MCF 10A (cell line): Measurements from ENCODE around the gene CLCNKB. TPM values are rescaled to one million over a fixed set of nuclear protein-coding genes. Genes with fewer than 3 reads are reported as not detected.

Experiments
- BruUV-seq: library from RNA; stranded (reverse); fragments of 400-500 nt; replicated peaks from 2 replicates; lab custom pipeline; 2021; lab: Mats Ljungman, UMichigan
- CTCF ChIA-PET: fragments of 300-600 bp; sonication (Branson Sonifier 250); formaldehyde crosslinking; extraction: SDS; loops from one replicate; lab custom pipeline; 2021; ENCODE audit warnings: antibody characterized with exemption, inconsistent platforms; lab: Yijun Ruan, JAX
- POLR2A ChIA-PET: fragments of 300-600, 350-650 bp; sonication (Branson Sonifier 250); formaldehyde crosslinking; extraction: SDS; loops from one replicate; lab custom pipeline; 2020; ENCODE audit warnings: antibody characterized with exemption, inconsistent platforms; lab: Yijun Ruan, JAX
- DNase-seq: peaks from one replicate; pipeline ENCODE4 v3.0.0-alpha.2; 2018; ENCODE audit not compliant: unreplicated experiment
- H3K27ac Mint-ChIP-seq: one replicate; pipeline ENCODE4 v1.8.0; 2022; ENCODE audit warnings: mild to moderate bottlenecking, low read depth, mixed read lengths; ENCODE audit not compliant: unreplicated experiment
- H3K27me3 Mint-ChIP-seq: one replicate; pipeline ENCODE4 v1.8.0; 2022; ENCODE audit warnings: mixed read lengths; ENCODE audit not compliant: insufficient read depth, unreplicated experiment
- H3K36me3 Mint-ChIP-seq: one replicate; pipeline ENCODE4 v1.8.0; 2022; ENCODE audit warnings: mild to moderate bottlenecking, moderate library complexity, mixed read lengths; ENCODE audit not compliant: insufficient read depth, unreplicated experiment
- H3K4me1 Mint-ChIP-seq: one replicate; pipeline ENCODE4 v1.8.0; 2022; ENCODE audit warnings: mixed read lengths; ENCODE audit not compliant: insufficient read depth, unreplicated experiment
- H3K4me3 Mint-ChIP-seq: one replicate; pipeline ENCODE4 v1.8.0; 2022; ENCODE audit warnings: mild to moderate bottlenecking, moderate library complexity, mixed read lengths; ENCODE audit not compliant: unreplicated experiment
- H3K9me3 Mint-ChIP-seq: one replicate; pipeline ENCODE4 v1.8.0; 2022; ENCODE audit warnings: mixed read lengths; ENCODE audit not compliant: unreplicated experiment
- CTCF ChIP-seq: fragments of 200-600 bp; IDR thresholded peaks from one replicate; pipeline ENCODE4 v1.8.0; 2022; ENCODE audit warnings: antibody characterized with exemption, mild to moderate bottlenecking; ENCODE audit not compliant: unreplicated experiment
- intact Hi-C: fragments of 100-400 bp; cut with micrococcal nuclease; formaldehyde crosslinking; loops from 2 replicates; pipeline ENCODE4 v1.14.1; 2022
- total RNA-seq: library from RNA; stranded (reverse); gene quantifications from 2 replicates; pipeline ENCODE4 v1.2.3, GENCODE V29; 2022

Gene CLCNKB
- total RNA-seq, 1 experiment from 2014 or later, result not detected

- CTCF ChIA-PET, result interaction anchor here (0.6 to 4.1 kb wide), 30 partner anchors 10 to 417 kb away, joined by 3 to 45 read pairs (median 4); partner anchors contain the start of gene FAM131C
- peaks cover 15% of the 10 kb centered on the region for H3K4me1 Mint-ChIP-seq
- no peak for DNase-seq
- no peaks in the 10 kb centered on the region for H3K36me3 Mint-ChIP-seq
- H3K27me3 Mint-ChIP-seq, result no peaks in the 10 kb centered on the region
- BruUV-seq, result no TSS peak
- no peak for TF ChIP-seq CTCF
- POLR2A ChIA-PET, result interaction anchor here (0.6 to 1.4 kb wide), 6 partner anchors 21 to 173 kb away, joined by 3 to 5 read pairs (median 4); partner anchors contain the start of gene SPEN
- H3K27ac Mint-ChIP-seq, result no peak overlapping the region
- intact Hi-C loops, result loop anchor here (1.0 to 10.0 kb wide), 4 partner anchors 193 to 357 kb away; partner anchors contain the start of gene SZRD1
- H3K4me3 Mint-ChIP-seq, result no peak overlapping the region
- no peaks in the 10 kb centered on the region for H3K9me3 Mint-ChIP-seq
Observed at GRCh38 chr1:16007671-16008341, 35.8 kb upstream of the CLCNKB start.

- ChIA-PET CTCF (interaction anchor here (0.5 to 4.1 kb wide), 30 partner anchors 9 to 564 kb away, joined by 3 to 45 read pairs (median 4); partner anchors contain the start of genes FAM131C and HSPB7), POLR2A (no interaction called here)
- peak; percentile 81 for DNase-seq
- intact Hi-C loops, result loop anchor here (1.0 to 10.0 kb wide), 4 partner anchors 24 to 356 kb away; partner anchors contain the start of gene SZRD1
- Mint-ChIP-seq H3K36me3 (no peaks in the 10 kb centered on the region), H3K27me3 (no peaks in the 10 kb centered on the region), H3K4me1 (peaks cover 15% of the 10 kb centered on the region), H3K27ac (no peak overlapping the region), H3K9me3 (no peaks in the 10 kb centered on the region), H3K4me3 (no peak overlapping the region)
- peak; percentile 97 for TF ChIP-seq CTCF
- BruUV-seq, result no TSS peak
Observed at GRCh38 chr1:16009030-16009460, 34.5 kb upstream of the CLCNKB start.

GRCh38 chr1:16009678-16010077 lies 33.9 kb upstream of the CLCNKB start:
- no peak for DNase-seq
- POLR2A ChIA-PET, result no interaction called here
- CTCF ChIA-PET, result interaction anchor here (0.5 to 4.1 kb wide), 28 partner anchors 9 to 352 kb away, joined by 3 to 45 read pairs (median 4); partner anchors contain the start of genes FAM131C and HSPB7
- intact Hi-C loops, result loop anchor here (1.0 to 10.0 kb wide), 4 partner anchors 24 to 355 kb away; partner anchors contain the start of gene SZRD1
- Mint-ChIP-seq H3K27ac (no peak overlapping the region), H3K36me3 (no peaks in the 10 kb centered on the region), H3K4me3 (no peak overlapping the region), H3K27me3 (no peaks in the 10 kb centered on the region), H3K9me3 (no peaks in the 10 kb centered on the region), H3K4me1 (peaks cover 15% of the 10 kb centered on the region)
- no peak for TF ChIP-seq CTCF
- no TSS peak for BruUV-seq

- H3K36me3 Mint-ChIP-seq, result no peaks in the 10 kb centered on the region
- no peaks in the 10 kb centered on the region for H3K9me3 Mint-ChIP-seq
- no TSS peak for BruUV-seq
- no peak for TF ChIP-seq CTCF
- H3K4me3 Mint-ChIP-seq, result no peak overlapping the region
- H3K27ac Mint-ChIP-seq, result no peak overlapping the region
- no peak for DNase-seq
- POLR2A ChIA-PET, result no interaction called here
- intact Hi-C loops, result no loop called here
- H3K4me1 Mint-ChIP-seq, result peaks cover 23% of the 10 kb centered on the region
- no peaks in the 10 kb centered on the region for H3K27me3 Mint-ChIP-seq
- CTCF ChIA-PET, result interaction anchor here (0.6 to 4.1 kb wide), 5 partner anchors 14 to 436 kb away, joined by 3 to 45 read pairs (median 5); no protein-coding TSS in a partner anchor
Observed at GRCh38 chr1:16010837-16011236, 32.7 kb upstream of the CLCNKB start.
